HepG2 (cell line): ENCODE data around the gene CMC1. TPM values are rescaled to one million over a fixed set of nuclear protein-coding genes. Genes with fewer than 3 reads are reported as not detected.
"Not testable (repeated sequence)": the region's sequence is repeated elsewhere in the genome, so short reads cannot be mapped to it uniquely, and the experiment has no call there.

Experiments
- ATAC-seq: fragments of 200-7000 bp; cut with Tn5 transposase; 3 replicates; pipeline ENCODE4 v1.9.1; 2020; ENCODE audit warnings: mild to moderate bottlenecking, moderate library complexity
- BruUV-seq: library from RNA; stranded (reverse); fragments of 400-500 nt; replicated peaks from 2 replicates; lab custom pipeline; 2021; lab: Mats Ljungman, UMichigan
- CTCF ChIA-PET: fragments of 300-600 bp; formaldehyde crosslinking; extraction: SDS; loops from one replicate; lab custom pipeline; 2021; ENCODE audit warnings: low total read pairs, inconsistent platforms, low intra/inter-chr PET ratio; lab: Yijun Ruan, JAX
- POLR2A ChIA-PET: fragments of 350-600 bp; sonication (Branson Sonifier 250); formaldehyde crosslinking; loops from one replicate; lab custom pipeline; 2020; ENCODE audit warnings: antibody characterized with exemption, inconsistent platforms; lab: Yijun Ruan, JAX
- DNase-seq: peaks from one replicate; pipeline ENCODE4 v3.0.0-alpha.2; 2015; ENCODE audit warnings: low spot score
- FAIRE-seq: peaks from 3 replicates; lab custom pipeline; 2011; peaks lifted over from hg19 to GRCh38; lab: Jason Lieb, UNC
- H2AFZ ChIP-seq: one replicate; pipeline ENCODE4 v1.6.1; 2011; ENCODE audit warnings: low read length, inconsistent platforms
- H3K27ac ChIP-seq: fragments of 300-600 bp; 3 replicates; pipeline ENCODE4 v1.8.0; 2011; ENCODE audit warnings: mixed run types, mild to moderate bottlenecking, mixed read lengths, low read length, inconsistent platforms; ENCODE audit not compliant: insufficient read depth; ENCODE audit errors: extremely low read length
- H3K27me3 ChIP-seq, 2 experiments: fragments of 200-600 bp in 1 of 2; 2 replicates in 1 of 2; 3 replicates in 1 of 2; pipeline versions ENCODE4 v1.6.0 to v1.8.0; 2011; ENCODE audit warnings: low read length in 2 of 2, mild to moderate bottlenecking in 2 of 2, moderate library complexity in 2 of 2, inconsistent platforms in 1 of 2; ENCODE audit not compliant: insufficient read depth in 2 of 2, control insufficient read depth in 1 of 2
- H3K36me3 ChIP-seq, 2 experiments: fragments of 200-600 bp in 1 of 2; replicated peaks in 1 of 2; 2 replicates in 1 of 2; 3 replicates in 1 of 2; pipeline versions ENCODE4 v1.5.1 to v1.8.0; 2011; ENCODE audit warnings: low read length in 2 of 2, inconsistent platforms in 1 of 2; ENCODE audit not compliant: insufficient read depth in 2 of 2, control insufficient read depth in 1 of 2
- H3K4me1 ChIP-seq: 2 replicates; pipeline ENCODE4 v1.5.1; 2012; ENCODE audit warnings: low read length, inconsistent platforms; ENCODE audit not compliant: insufficient read depth
- H3K4me2 ChIP-seq: 2 replicates; pipeline ENCODE4 v1.6.0; 2011; ENCODE audit warnings: low read depth, low read length, inconsistent platforms
- H3K4me3 ChIP-seq, 3 experiments: fragments of 200-600 bp in 1 of 3; sonication (generic), shearing (Covaris generic) in 1 of 3; replicated peaks in 1 of 3; 2 replicates each; pipeline ENCODE4 v1.5.1; 2011 to 2016; ENCODE audit warnings: low read length in 3 of 3, inconsistent platforms in 2 of 3, low read depth in 2 of 3, mild to moderate bottlenecking in 2 of 3, control low read depth in 1 of 3, mixed read lengths in 1 of 3; ENCODE audit not compliant: insufficient read depth in 1 of 3
- H3K79me2 ChIP-seq: one replicate; pipeline ENCODE4 v1.6.1; 2011; ENCODE audit warnings: low read length, inconsistent platforms; ENCODE audit not compliant: insufficient read depth
- H3K9ac ChIP-seq: 2 replicates; pipeline ENCODE4 v1.6.0; 2011; ENCODE audit warnings: mild to moderate bottlenecking, low read depth, low read length, inconsistent platforms; ENCODE audit not compliant: insufficient read depth
- H3K9me3 ChIP-seq: 2 replicates; pipeline ENCODE4 v1.5.1; 2012; ENCODE audit warnings: mild to moderate bottlenecking, low read length
- H4K20me1 ChIP-seq: 2 replicates; pipeline ENCODE4 v1.6.0; 2011; ENCODE audit warnings: inconsistent platforms, mild to moderate bottlenecking, low read length, moderate library complexity; ENCODE audit not compliant: insufficient read depth
- FOSL2 ChIP-seq: sonication (generic); formaldehyde crosslinking; IDR thresholded peaks from 2 replicates; pipeline ENCODE4 v1.4.0; 2020; ENCODE audit warnings: missing genetic modification reagents
- MTF1 ChIP-seq: sonication (generic); formaldehyde crosslinking; IDR thresholded peaks from 2 replicates; pipeline ENCODE4 v1.5.0; 2020; ENCODE audit warnings: missing genetic modification reagents
- RNF2 ChIP-seq: fragments of 450-650 bp; conservative IDR thresholded peaks from 2 replicates; pipeline ENCODE4 v1.6.1; 2016; ENCODE audit warnings: low read depth
- SKI ChIP-seq: fragments of 450-650 bp; IDR thresholded peaks from one replicate; pipeline ENCODE4 v1.6.1; 2018; ENCODE audit warnings: mild to moderate bottlenecking; ENCODE audit not compliant: partially characterized antibody
- UBTF ChIP-seq: sonication (generic); formaldehyde crosslinking; IDR thresholded peaks from 2 replicates; pipeline ENCODE4 v1.4.0; 2020; ENCODE audit warnings: mild to moderate bottlenecking, missing genetic modification reagents
- ZFX ChIP-seq: sonication (generic); formaldehyde crosslinking; IDR thresholded peaks from 2 replicates; pipeline ENCODE4 v1.4.0; 2020; ENCODE audit warnings: mild to moderate bottlenecking, low read depth, missing genetic modification reagents, moderate library complexity
- ZNF431 ChIP-seq: sonication (generic); formaldehyde crosslinking; IDR thresholded peaks from 2 replicates; pipeline ENCODE4 v1.9.0; 2022; ENCODE audit warnings: missing genetic modification reagents, low read depth, mild to moderate bottlenecking, borderline replicate concordance
- ZSCAN30 ChIP-seq: sonication (generic); formaldehyde crosslinking; IDR thresholded peaks from 2 replicates; pipeline ENCODE4 v1.5.0; 2020; ENCODE audit warnings: mild to moderate bottlenecking, missing genetic modification reagents
- WGBS: methylation state at CpG from one replicate; pipeline ENCODE4 v1.1.6; 2017; ENCODE audit warnings: low lambda C conversion rate; 5-methylcytosine and 5-hydroxymethylcytosine counted together
- in situ Hi-C: cut with HindIII; loops from 2 replicates; pipeline ENCODE4 v1.10.0; 2017; ENCODE audit warnings: low pct_unique_long_range_greater_than_20kb; ENCODE audit not compliant: extremely low pct_ligation_motif_present
- intact Hi-C: fragments of 100-400 bp; cut with micrococcal nuclease; formaldehyde crosslinking; loops from one replicate; pipeline ENCODE4 v1.10.0; 2022; ENCODE audit not compliant: unreplicated experiment
- polyA plus RNA-seq, 8 experiments: library from polyadenylated mRNA; depleted of rRNA in 3 of 8; stranded (reverse) in 7 of 8; unstranded in 1 of 8; fragments of >200 nt; fragmentation: Illumina TruSeq in 4 of 8; extraction: Trizol in 4 of 8; gene quantifications; 2 replicates each; pipeline versions ENCODE4 v1.2.1 to v1.2.3, GENCODE V29; 2011 to 2016; ENCODE audit warnings: low read depth in 4 of 8, missing spikeins in 1 of 8, mixed read lengths in 1 of 8; ENCODE audit not compliant: insufficient read depth in 1 of 8
- total RNA-seq, 5 experiments: library from RNA; depleted of rRNA; stranded (reverse); fragments of >200 nt; fragmentation: Illumina TruSeq; extraction: Trizol; gene quantifications; 2 replicates each; pipeline ENCODE4 v1.2.3, GENCODE V29; 2016; ENCODE audit warnings: low read depth in 1 of 5
- TF ChIP-seq, protein P1 (sequence below): sonication (generic); formaldehyde crosslinking; IDR thresholded peaks from 2 replicates; pipeline ENCODE4 v1.4.0; 2020; ENCODE audit warnings: missing genetic modification reagents

Gene CMC1
- total and polyA plus RNA-seq, 2 of the 13 experiments (the other 11 are each of a cell fraction or from before 2014, with no cell fraction given) = 22.1 to 29.5 TPM

DNA sequence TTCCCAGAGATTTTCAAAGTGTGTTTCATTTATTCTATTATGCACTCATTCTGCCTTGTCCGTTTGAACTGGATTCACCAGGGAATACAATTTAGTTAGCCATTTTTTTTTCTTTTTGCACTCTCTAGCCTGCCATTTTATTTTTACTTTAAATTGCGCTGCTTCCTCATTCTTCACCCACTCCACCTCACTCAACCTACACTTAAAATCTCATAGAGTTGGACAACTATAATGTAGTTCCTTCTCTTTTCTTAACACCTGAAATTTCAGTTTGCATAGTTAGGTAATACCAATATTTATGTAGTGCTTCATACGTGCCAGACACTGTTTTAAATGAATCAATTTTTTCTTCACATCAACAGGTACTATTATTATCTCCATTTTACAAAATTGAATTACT is 42.4 kb upstream of the CMC1 start:
- DNase-seq = no peak
- TF ChIP-seq UBTF (no peak), FOSL2 (CRISPR knock-in tag) (no peak), ZSCAN30 (CRISPR knock-in tag) (no peak), SKI (no peak), RNF2 (no peak), ZFX (CRISPR knock-in tag) (no peak), ZNF431 (no peak), MTF1 (no peak)
- TF ChIP-seq, protein P1, sequence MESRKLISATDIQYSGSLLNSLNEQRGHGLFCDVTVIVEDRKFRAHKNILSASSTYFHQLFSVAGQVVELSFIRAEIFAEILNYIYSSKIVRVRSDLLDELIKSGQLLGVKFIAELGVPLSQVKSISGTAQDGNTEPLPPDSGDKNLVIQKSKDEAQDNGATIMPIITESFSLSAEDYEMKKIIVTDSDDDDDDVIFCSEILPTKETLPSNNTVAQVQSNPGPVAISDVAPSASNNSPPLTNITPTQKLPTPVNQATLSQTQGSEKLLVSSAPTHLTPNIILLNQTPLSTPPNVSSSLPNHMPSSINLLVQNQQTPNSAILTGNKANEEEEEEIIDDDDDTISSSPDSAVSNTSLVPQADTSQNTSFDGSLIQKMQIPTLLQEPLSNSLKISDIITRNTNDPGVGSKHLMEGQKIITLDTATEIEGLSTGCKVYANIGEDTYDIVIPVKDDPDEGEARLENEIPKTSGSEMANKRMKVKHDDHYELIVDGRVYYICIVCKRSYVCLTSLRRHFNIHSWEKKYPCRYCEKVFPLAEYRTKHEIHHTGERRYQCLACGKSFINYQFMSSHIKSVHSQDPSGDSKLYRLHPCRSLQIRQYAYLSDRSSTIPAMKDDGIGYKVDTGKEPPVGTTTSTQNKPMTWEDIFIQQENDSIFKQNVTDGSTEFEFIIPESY = no peak
- ChIA-PET CTCF (no interaction called here), POLR2A (no interaction called here)
- intact Hi-C loops (no loop called here), in situ Hi-C loops (no loop called here)
- H3K27ac ChIP-seq = no peak overlapping the region
- ATAC-seq = no peak
- no peak overlapping the region for H3K9ac ChIP-seq
- H3K4me2 ChIP-seq = no peak overlapping the region
- no peaks in the 10 kb centered on the region for H3K9me3 ChIP-seq
- no peaks in the 10 kb centered on the region for H3K27me3 ChIP-seq
- no peaks in the 10 kb centered on the region for H4K20me1 ChIP-seq
- no TSS peak for BruUV-seq
- no peaks in the 10 kb centered on the region for H3K36me3 ChIP-seq
- H3K79me2 ChIP-seq = no peaks in the 10 kb centered on the region
- WGBS = 27% methylated on average over 3 of the region's 3 CpGs
- no peak overlapping the region for H2AFZ ChIP-seq
- no peak for FAIRE-seq
- no peaks in the 10 kb centered on the region for H3K4me1 ChIP-seq
- H3K4me3 ChIP-seq = no peak overlapping the region

DNA sequence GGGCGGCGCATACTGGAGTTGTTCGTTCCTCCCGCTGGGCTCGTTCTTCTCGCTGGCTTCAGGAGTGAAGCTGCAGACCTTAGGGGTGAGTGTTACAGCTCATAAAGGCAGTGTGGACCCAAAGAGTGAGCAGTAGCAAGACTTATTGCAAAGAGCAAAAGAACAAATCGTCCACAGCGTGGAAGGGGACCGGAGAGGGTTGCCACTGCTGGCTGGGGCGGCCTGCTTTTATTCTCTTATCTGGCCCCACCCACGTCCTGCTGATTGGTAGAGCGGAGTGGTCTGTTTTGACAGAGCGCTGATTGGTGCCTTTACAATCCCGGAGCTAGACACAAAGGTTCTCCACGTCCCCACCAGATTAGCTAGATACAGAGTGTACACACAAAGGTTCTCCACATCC is 41.8 kb upstream of the CMC1 start:
- H3K27me3 ChIP-seq, H3K36me3 ChIP-seq, H3K4me3 ChIP-seq, H3K4me2 ChIP-seq, DNase-seq, CTCF ChIA-PET, H3K27ac ChIP-seq, BruUV-seq, H3K9ac ChIP-seq, intact Hi-C loops, H2AFZ ChIP-seq, FAIRE-seq, H3K79me2 ChIP-seq, H3K4me1 ChIP-seq, H3K9me3 ChIP-seq, in situ Hi-C loops, H4K20me1 ChIP-seq, ATAC-seq, POLR2A ChIA-PET: not testable (repeated sequence)
- 80% methylated on average over 15 of the region's 15 CpGs for WGBS

DNA sequence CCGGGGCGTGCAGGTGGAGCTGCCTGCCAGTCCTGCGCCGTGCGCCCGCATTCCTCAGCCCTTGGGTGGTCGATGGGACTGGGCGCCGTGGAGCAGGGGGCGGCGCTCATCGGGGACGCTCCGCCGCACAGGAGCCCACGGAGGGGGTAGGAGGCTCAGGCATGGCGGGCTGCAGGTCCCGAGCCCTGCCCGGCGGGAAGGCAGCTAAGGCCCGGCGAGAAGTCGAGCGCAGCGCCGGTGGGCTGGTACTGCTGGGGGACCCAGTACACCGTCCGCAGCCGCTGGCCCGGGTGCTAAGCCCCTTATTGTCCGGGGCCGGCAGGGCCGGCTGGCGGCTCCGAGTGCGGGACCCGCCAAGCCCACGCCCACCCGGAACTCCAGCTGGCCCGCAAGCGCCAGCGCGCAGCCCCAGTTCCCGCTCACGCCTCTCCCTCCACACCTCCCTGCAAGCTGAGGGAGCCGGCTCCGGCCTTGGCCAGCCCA is 41.0 kb upstream of the CMC1 start:
- ATAC-seq, H3K4me1 ChIP-seq, H4K20me1 ChIP-seq, H3K4me2 ChIP-seq, H2AFZ ChIP-seq, intact Hi-C loops, FAIRE-seq, H3K9me3 ChIP-seq, H3K79me2 ChIP-seq, H3K27me3 ChIP-seq, H3K4me3 ChIP-seq, H3K27ac ChIP-seq, H3K9ac ChIP-seq, CTCF ChIA-PET, H3K36me3 ChIP-seq, BruUV-seq, DNase-seq, in situ Hi-C loops, POLR2A ChIA-PET: not testable (repeated sequence)
- 83% methylated on average over 15 of the region's 47 CpGs for WGBS
